Renal cortex interstitium (tissue), 11 donors: ENCODE results near the gene PITX3. TPM values are rescaled to one million over a fixed set of nuclear protein-coding genes. Genes with fewer than 3 reads are reported as not detected.
"Not testable (repeated sequence)": the region's sequence is repeated elsewhere in the genome, so short reads cannot be mapped to it uniquely, and the experiment has no call there.

Source experiments
- DNase-seq, 11 donors: peaks; one replicate each; pipeline ENCODE4 v3.0.0-alpha.2; 2013; ENCODE audit warnings: low read depth in 9 of 11, low spot score in 4 of 11; ENCODE audit errors: extremely low read depth in 1 of 11
- polyA plus RNA-seq, 3 donors: library from polyadenylated mRNA; unstranded; fragments of 120-200 nt; gene quantifications; one replicate each; pipeline ENCODE4 v1.2.1, GENCODE V29; 2013; ENCODE audit not compliant: insufficient read length in 3 of 3

Gene PITX3
- polyA plus RNA-seq, 3 donors, result 0.44 to 1.4 (median 1.2) TPM

DNA sequence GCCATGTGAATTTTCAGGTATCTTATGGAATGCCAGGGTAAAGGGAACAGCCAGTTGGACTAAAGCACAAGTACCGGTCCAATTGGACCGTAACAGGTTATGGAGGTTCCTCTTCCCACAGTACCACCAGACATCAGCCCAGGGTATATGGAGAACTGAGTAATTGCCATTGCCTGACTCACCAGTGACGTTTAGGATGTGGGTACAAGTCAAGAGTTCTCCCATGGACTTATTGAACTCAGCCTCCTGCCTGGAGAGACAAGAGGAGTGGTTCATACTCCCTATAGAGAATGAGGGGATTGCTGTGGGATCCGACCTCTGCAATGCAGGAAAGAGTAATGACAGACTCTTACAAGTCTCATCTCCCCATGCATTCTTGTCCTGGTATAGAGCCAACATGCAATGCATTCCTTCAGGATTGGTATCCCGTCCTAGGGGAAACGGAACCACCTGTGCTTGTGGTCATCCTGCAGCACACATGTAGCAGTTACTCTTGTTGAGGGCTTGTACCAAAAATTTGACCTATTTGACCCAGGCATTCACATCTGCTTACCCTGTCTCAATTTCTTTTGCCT, 45.9 kb downstream of the PITX3 start:
- DNase-seq, result no peak

DNA sequence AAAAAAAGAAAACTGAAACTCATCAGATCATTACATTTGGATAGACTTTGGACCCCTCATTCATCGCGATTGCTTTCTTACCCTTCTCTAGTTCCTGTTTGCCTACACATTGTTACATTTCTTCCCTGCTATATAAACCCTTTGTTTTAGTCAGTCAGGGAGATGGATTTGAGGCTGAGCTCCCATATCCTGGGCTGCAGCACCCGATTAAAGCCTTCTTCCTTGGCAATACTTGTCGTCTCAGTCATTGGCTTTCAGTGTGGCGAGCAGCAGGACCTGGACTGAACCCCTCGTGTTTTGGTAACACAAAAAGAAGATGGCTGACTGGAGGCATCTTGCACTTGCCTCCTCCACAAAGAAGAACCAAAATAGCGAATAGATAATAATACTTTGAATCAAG, 49.4 kb downstream of the PITX3 start:
- DNase-seq, result no peak

DNA sequence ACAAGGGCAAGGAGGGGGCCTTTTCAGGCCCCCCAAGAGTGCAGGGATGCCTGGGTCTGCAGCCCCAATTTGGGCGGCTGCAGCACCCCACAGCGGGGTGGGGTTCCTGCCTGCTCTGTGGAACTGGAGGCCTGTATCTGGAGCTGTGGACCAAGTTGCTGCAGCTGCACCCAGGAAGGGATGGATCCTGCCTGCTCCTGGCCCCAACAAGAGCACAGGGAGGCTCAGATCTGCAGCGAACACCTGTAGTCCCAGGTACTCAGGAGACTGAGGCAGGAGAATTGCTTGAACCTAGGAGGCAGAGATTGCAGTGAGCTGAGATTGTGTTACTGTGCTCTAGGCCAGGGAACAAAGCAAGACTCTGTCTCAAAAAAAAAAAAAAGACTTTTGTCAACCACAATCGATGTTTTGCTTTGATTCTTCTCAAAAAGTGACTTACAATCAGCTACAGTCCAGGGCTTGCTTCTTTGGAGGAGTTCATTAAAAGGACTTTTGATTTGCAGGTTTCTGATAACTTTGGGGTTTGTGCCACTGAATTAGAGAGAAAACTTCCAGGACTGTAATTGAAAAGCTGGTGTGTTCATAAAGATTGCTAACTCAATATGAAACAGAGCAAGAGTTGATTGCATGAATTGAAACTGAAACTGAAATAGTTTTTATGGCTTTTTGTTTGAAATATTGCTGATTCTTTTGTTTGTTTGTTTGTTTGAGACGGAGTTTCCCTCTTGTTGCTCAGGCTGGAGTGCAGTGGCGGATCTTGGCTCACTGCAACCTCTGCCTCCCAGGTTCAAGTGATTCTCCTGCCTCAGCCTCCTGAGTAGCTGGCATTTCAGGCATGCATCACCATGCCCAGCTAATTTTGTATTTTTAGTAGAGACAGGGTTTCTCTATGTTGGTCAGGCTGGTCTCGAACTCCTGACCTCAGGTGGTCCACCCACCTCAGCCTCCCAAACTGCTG, 52.1 kb downstream of the PITX3 start:
- DNase-seq, result not testable (repeated sequence)

DNA sequence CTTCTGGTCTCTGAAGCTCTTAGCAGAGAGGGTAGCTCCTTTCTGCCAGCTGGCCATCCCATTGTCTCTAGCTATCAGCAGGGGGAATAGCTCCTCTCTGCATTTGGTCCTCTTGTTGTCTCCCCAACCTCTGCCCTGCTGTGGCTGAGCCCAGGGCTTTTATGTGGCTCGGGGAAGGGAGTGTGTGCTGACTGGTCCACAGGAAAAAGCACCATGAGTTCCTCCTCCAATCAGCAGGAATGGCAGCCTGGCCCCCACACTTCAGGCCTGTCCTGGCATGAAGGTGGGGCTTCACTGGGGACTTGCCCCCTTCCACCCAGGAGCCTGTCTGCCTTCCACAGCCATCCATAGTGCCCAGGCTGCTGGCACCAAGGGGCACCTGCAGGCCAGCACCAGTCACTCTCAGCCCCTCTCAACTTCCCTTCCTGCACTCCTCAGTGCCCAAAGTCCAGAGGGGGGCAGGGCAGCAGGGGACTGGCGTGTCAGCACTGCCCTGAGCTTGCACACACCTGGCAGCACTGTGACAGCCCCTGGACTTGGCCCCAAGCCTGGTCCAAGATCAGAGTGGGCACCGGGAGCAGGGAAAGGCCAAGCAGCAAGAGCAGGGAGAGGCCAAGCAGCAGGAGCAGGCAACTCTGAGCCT, 52.9 kb downstream of the PITX3 start:
- DNase-seq, result no peak

DNA sequence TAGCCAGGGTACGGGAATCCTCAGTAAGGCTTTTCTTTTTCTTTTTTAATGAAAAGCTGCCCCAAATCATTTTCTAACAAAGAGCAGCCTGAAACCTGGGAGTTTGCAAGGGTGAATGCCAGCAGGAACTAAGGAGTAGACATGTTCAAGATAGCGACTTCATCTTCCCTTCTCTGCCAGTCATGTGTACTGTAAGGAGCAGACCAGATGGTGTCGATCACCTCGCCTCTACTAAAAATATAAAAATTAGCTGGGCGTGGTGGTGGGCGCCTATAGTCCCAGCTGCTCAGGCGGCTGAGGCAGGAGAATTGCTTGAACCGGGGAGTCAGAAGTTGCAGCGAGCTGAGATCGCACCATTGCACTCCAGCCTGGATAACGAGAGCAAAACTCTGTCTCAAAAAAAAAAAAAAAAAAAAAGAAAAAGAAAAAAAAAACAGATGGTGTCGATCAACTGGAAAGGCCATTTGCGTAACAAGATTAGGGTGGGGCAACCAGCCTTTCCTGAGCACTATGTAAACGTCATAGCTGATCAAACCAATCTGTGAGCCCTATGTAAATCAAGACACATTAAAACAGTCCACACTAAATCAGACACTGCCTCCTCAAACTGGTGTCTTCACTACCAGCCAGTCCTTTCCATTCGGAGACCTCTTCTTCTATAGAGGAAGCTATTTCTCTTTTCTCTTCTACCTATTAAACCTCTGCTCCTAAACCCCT, 55.3 kb downstream of the PITX3 start:
- DNase-seq, result no peak

DNA sequence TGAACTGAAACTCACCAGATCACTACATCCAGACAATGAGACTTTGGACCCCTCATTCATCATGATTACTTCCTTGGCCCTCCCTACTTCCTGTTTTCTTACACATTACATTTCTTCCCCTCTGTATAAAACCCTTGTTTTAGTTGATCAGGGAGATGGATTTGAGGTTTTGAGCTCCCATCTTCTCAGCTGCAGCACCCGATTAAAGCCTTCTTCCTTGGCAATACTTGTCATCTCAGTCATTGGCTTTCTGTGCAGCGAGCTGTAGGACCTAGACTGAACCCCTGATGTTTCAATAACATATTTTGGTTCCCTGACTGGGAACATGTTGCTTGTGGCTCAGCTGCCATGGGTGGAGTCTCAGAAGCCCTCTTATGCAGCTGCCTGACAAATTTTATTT, 56.0 kb downstream of the PITX3 start:
- DNase-seq, result no peak

DNA sequence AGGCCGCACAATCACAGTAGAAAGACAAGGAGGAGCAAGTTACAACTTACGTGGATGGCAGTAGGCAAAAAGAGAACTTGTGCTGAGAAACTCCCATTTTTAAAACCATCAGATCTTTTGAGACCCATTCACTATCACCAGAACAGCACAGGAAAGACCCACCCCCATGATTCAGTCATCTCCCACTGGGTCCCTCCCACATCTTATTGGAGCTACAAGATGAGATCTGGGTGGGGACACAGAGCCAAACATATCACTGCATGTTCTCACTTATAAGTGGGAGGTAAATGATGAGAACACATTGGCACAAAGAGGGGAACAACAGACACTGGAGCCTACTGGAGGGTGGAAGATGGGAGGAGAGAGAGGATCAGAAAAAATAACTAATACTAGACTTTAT, 56.7 kb downstream of the PITX3 start:
- DNase-seq, result no peak

Other genes starting within 250 kb of the PITX3 start
- gene ARMH3, start 185.3 kb downstream of the PITX3 start, polyA plus RNA-seq, result 10 to 100 TPM; 18.6 to 19.0 (median 18.7) TPM
- gene HPS6, start 176.2 kb downstream of the PITX3 start, polyA plus RNA-seq, result 10 to 100 TPM; 10.3 to 14.5 (median 12.5) TPM
- gene LDB1, start 121.1 kb downstream of the PITX3 start, polyA plus RNA-seq, result 100 to 1,000 TPM; 108 to 129 (median 118) TPM
- gene PPRC1, start 108.5 kb downstream of the PITX3 start, polyA plus RNA-seq, result 10 to 100 TPM; 31.9 to 35.3 (median 34.4) TPM
- gene NOLC1, start 89.1 kb downstream of the PITX3 start, polyA plus RNA-seq, result 10 to 100 TPM; 95.8 to 98.0 (median 96.2) TPM
- 1 to 10 TPM; 2.2 to 3.1 (median 2.9) TPM for gene ELOVL3, start 15.2 kb downstream of the PITX3 start, polyA plus RNA-seq
- gene GBF1, start 4.0 kb upstream of the PITX3 start, polyA plus RNA-seq, result 10 to 100 TPM; 44.2 to 52.3 (median 49.6) TPM
- gene NFKB2, start 154.2 kb upstream of the PITX3 start, polyA plus RNA-seq, result 10 to 100 TPM; 15.2 to 23.8 (median 22.9) TPM
- gene PSD, start 177.3 kb upstream of the PITX3 start, polyA plus RNA-seq, result 10 to 100 TPM in 2 of 3 donors, 1 to 10 TPM in 1; 7.4 to 13.1 (median 12.2) TPM
- gene FBXL15, start 179.3 kb upstream of the PITX3 start, polyA plus RNA-seq, result 10 to 100 TPM in 2 of 3 donors, 1 to 10 TPM in 1; 4.9 to 12.5 (median 12.0) TPM
- gene CUEDC2, start 191.1 kb upstream of the PITX3 start, polyA plus RNA-seq, result 10 to 100 TPM; 76.8 to 92.1 (median 87.1) TPM
- gene C10orf95, start 210.0 kb upstream of the PITX3 start, polyA plus RNA-seq, result 1 to 10 TPM in 2 of 3 donors, under 1 TPM in 1; 0.78 to 2.3 (median 1.3) TPM